ENCODE measurements around the gene BOC. TPM values are rescaled to one million over a fixed set of nuclear protein-coding genes. Genes with fewer than 3 reads are reported as not detected.
"Not testable (repeated sequence)": the region's sequence is repeated elsewhere in the genome, so short reads cannot be mapped to it uniquely, and the experiment has no call there.

BOC gene
- total RNA-seq = under 1 TPM in 1 of 2 donors, not detected in 1; 0.66 TPM

GRCh38 chr3:113211330-113212149 is at the start of gene BOC:
Gene BOC (plus strand): TSS chr3:113211557. CDS start chr3:113249803, 38,246 bp downstream.
- H3K27me3 Mint-ChIP-seq = peaks cover 66% of the 10 kb centered on the region
- H3K4me1 Mint-ChIP-seq = peaks cover 9% of the 10 kb centered on the region
- peaks cover 6% of the 10 kb centered on the region for H3K36me3 Mint-ChIP-seq (ENCODE audit: low read depth)
- ATAC-seq (replicated peaks) = peak; percentile 34
- H3K4me3 Mint-ChIP-seq = peak within 1 kb of the TSS; percentile 68
- no peak within 1 kb of the TSS for H3K27ac Mint-ChIP-seq
- H3K9me3 Mint-ChIP-seq = no peaks in the 10 kb centered on the region

- H3K27ac Mint-ChIP-seq = no peak overlapping the region
- H3K36me3 Mint-ChIP-seq (ENCODE audit: low read depth) = no peaks in the 10 kb centered on the region
- ATAC-seq (replicated peaks) = no peak
- H3K27me3 Mint-ChIP-seq = peaks cover 9% of the 10 kb centered on the region
- no peaks in the 10 kb centered on the region for H3K9me3 Mint-ChIP-seq
- H3K4me1 Mint-ChIP-seq = no peaks in the 10 kb centered on the region
- no peak overlapping the region for H3K4me3 Mint-ChIP-seq
Observed at GRCh38 chr3:113161661-113162060, 49.7 kb upstream of the BOC start.

GRCh38 chr3:113163152-113163551 is 48.2 kb upstream of the BOC start:
- no peak for ATAC-seq (replicated peaks)
- H3K4me1 Mint-ChIP-seq = no peaks in the 10 kb centered on the region
- no peaks in the 10 kb centered on the region for H3K9me3 Mint-ChIP-seq
- H3K27me3 Mint-ChIP-seq = peaks cover 9% of the 10 kb centered on the region
- H3K4me3 Mint-ChIP-seq = no peak overlapping the region
- no peak overlapping the region for H3K27ac Mint-ChIP-seq
- H3K36me3 Mint-ChIP-seq (ENCODE audit: low read depth) = no peaks in the 10 kb centered on the region

GRCh38 chr3:113165841-113166240 is 45.5 kb upstream of the BOC start:
- Mint-ChIP-seq H3K9me3 (no peaks in the 10 kb centered on the region), H3K4me3 (no peak overlapping the region), H3K36me3 (ENCODE audit: low read depth) (no peaks in the 10 kb centered on the region), H3K27me3 (peaks cover 9% of the 10 kb centered on the region), H3K4me1 (no peaks in the 10 kb centered on the region), H3K27ac (no peak overlapping the region)
- ATAC-seq (replicated peaks) = no peak

GRCh38 chr3:113166357-113166718 is 45.0 kb upstream of the BOC start:
- ATAC-seq (replicated peaks) = no peak
- H3K36me3 Mint-ChIP-seq (ENCODE audit: low read depth) = no peaks in the 10 kb centered on the region
- peaks cover 9% of the 10 kb centered on the region for H3K27me3 Mint-ChIP-seq
- no peak overlapping the region for H3K4me3 Mint-ChIP-seq
- no peaks in the 10 kb centered on the region for H3K9me3 Mint-ChIP-seq
- H3K4me1 Mint-ChIP-seq = no peaks in the 10 kb centered on the region
- no peak overlapping the region for H3K27ac Mint-ChIP-seq

GRCh38 chr3:113166719-113167492 is 44.5 kb upstream of the BOC start:
- no peaks in the 10 kb centered on the region for H3K36me3 Mint-ChIP-seq (ENCODE audit: low read depth)
- H3K4me1 Mint-ChIP-seq = no peaks in the 10 kb centered on the region
- H3K27ac Mint-ChIP-seq = no peak overlapping the region
- peaks cover 8% of the 10 kb centered on the region for H3K27me3 Mint-ChIP-seq
- no peak for ATAC-seq (replicated peaks)
- H3K9me3 Mint-ChIP-seq = no peaks in the 10 kb centered on the region
- H3K4me3 Mint-ChIP-seq = no peak overlapping the region

GRCh38 chr3:113167825-113168801 is 43.2 kb upstream of the BOC start:
- Mint-ChIP-seq H3K4me1 (no peaks in the 10 kb centered on the region), H3K36me3 (ENCODE audit: low read depth) (no peaks in the 10 kb centered on the region), H3K27me3 (peaks cover 7% of the 10 kb centered on the region), H3K9me3 (no peaks in the 10 kb centered on the region), H3K4me3 (no peak overlapping the region), H3K27ac (no peak overlapping the region)
- ATAC-seq (replicated peaks) = no peak

- Mint-ChIP-seq H3K4me1 (no peaks in the 10 kb centered on the region), H3K4me3 (no peak overlapping the region), H3K27ac (no peak overlapping the region), H3K9me3 (no peaks in the 10 kb centered on the region), H3K36me3 (ENCODE audit: low read depth) (no peaks in the 10 kb centered on the region), H3K27me3 (peaks cover 7% of the 10 kb centered on the region)
- ATAC-seq (replicated peaks) = no peak
Observed at GRCh38 chr3:113169891-113170452, 41.4 kb upstream of the BOC start.

GRCh38 chr3:113170771-113171170 is 40.6 kb upstream of the BOC start:
- H3K27me3 Mint-ChIP-seq = peaks cover 7% of the 10 kb centered on the region
- no peaks in the 10 kb centered on the region for H3K9me3 Mint-ChIP-seq
- no peaks in the 10 kb centered on the region for H3K36me3 Mint-ChIP-seq (ENCODE audit: low read depth)
- no peak overlapping the region for H3K27ac Mint-ChIP-seq
- no peak for ATAC-seq (replicated peaks)
- H3K4me1 Mint-ChIP-seq = no peaks in the 10 kb centered on the region
- no peak overlapping the region for H3K4me3 Mint-ChIP-seq

- H3K27me3 Mint-ChIP-seq; H3K4me1 Mint-ChIP-seq; H3K9me3 Mint-ChIP-seq; H3K4me3 Mint-ChIP-seq; H3K36me3 Mint-ChIP-seq (ENCODE audit: low read depth); ATAC-seq (replicated peaks); H3K27ac Mint-ChIP-seq: not testable (repeated sequence)
Observed at GRCh38 chr3:113171675-113172300, 39.6 kb upstream of the BOC start.

GRCh38 chr3:113173102-113173501 is 38.3 kb upstream of the BOC start:
- Mint-ChIP-seq H3K27ac (no peak overlapping the region), H3K9me3 (no peaks in the 10 kb centered on the region)
- no peak for ATAC-seq (replicated peaks)

GRCh38 chr3:113174304-113174703 is 37.1 kb upstream of the BOC start:
- no peaks in the 10 kb centered on the region for H3K9me3 Mint-ChIP-seq
- no peaks in the 10 kb centered on the region for H3K36me3 Mint-ChIP-seq (ENCODE audit: low read depth)
- no peak for ATAC-seq (replicated peaks)
- H3K4me3 Mint-ChIP-seq = no peak overlapping the region
- H3K27ac Mint-ChIP-seq = no peak overlapping the region
- H3K27me3 Mint-ChIP-seq = peaks cover 7% of the 10 kb centered on the region
- no peaks in the 10 kb centered on the region for H3K4me1 Mint-ChIP-seq

More at GRCh38 chr3:113173102-113173501, 38.3 kb upstream of the BOC start:
- H3K4me3 Mint-ChIP-seq = no peak overlapping the region
- no peaks in the 10 kb centered on the region for H3K36me3 Mint-ChIP-seq (ENCODE audit: low read depth)
- H3K4me1 Mint-ChIP-seq = no peaks in the 10 kb centered on the region
- H3K27me3 Mint-ChIP-seq = peaks cover 7% of the 10 kb centered on the region

GRCh38 chr3:113174801-113175485 is 36.4 kb upstream of the BOC start:
- Mint-ChIP-seq H3K4me1 (no peaks in the 10 kb centered on the region), H3K27ac (no peak overlapping the region), H3K4me3 (no peak overlapping the region), H3K9me3 (no peaks in the 10 kb centered on the region), H3K36me3 (ENCODE audit: low read depth) (no peaks in the 10 kb centered on the region), H3K27me3 (peaks cover 7% of the 10 kb centered on the region)
- no peak for ATAC-seq (replicated peaks)

Measured in activated T-helper 17 cell treated with anti-CD3 and anti-CD28 coated beads, Interleukin-2, amount 50 U/mL, for 72 hours (primary cell).